Suprapubic skin (tissue), 4 donors: Measurements from ENCODE around the gene ARL4D. TPM values are rescaled to one million over a fixed set of nuclear protein-coding genes. Genes with fewer than 3 reads are reported as not detected.

Source experiments
- DNase-seq, 2 donors: peaks; one replicate each; pipeline ENCODE4 v3.0.0-alpha.2; 2019; ENCODE audit warnings: low spot score in 2 of 2
- H3K27ac ChIP-seq: fragments of 200-600 bp; sonication (generic); one replicate; pipeline ENCODE4 v1.5.1; 2019
- H3K27me3 ChIP-seq: fragments of 200-600 bp; sonication (generic); one replicate; pipeline ENCODE4 v1.5.1; 2019
- H3K36me3 ChIP-seq: fragments of 200-600 bp; sonication (generic); one replicate; pipeline ENCODE4 v1.5.1; 2019
- H3K4me1 ChIP-seq: fragments of 200-600 bp; sonication (generic); one replicate; pipeline ENCODE4 v1.5.1; 2019
- H3K4me3 ChIP-seq: fragments of 200-600 bp; sonication (generic); one replicate; pipeline ENCODE4 v1.5.1; 2019; ENCODE audit warnings: mild to moderate bottlenecking
- H3K9me3 ChIP-seq: fragments of 200-600 bp; sonication (generic); one replicate; pipeline ENCODE4 v1.5.1; 2019
- CTCF ChIP-seq, 2 donors: fragments of 200-600 bp in 1 of 2; fragments of 450-650 bp in 1 of 2; sonication (generic) in 1 of 2; IDR thresholded peaks; one replicate each; pipeline ENCODE4 v1.5.1; 2016 to 2019; ENCODE audit warnings: antibody characterized with exemption in 2 of 2, mild to moderate bottlenecking in 1 of 2, moderate library complexity in 1 of 2
- EP300 ChIP-seq: sonication (generic); formaldehyde crosslinking; IDR thresholded peaks from one replicate; pipeline ENCODE4 v1.6.1; 2017; ENCODE audit warnings: antibody characterized with exemption
- POLR2A ChIP-seq, 2 donors: fragments of 450-650 bp; IDR thresholded peaks; one replicate each; pipeline ENCODE4 v1.6.1; 2017; ENCODE audit warnings: antibody characterized with exemption in 2 of 2, mild to moderate bottlenecking in 2 of 2, moderate library complexity in 2 of 2
- POLR2AphosphoS5 ChIP-seq, 3 donors: sonication (generic); formaldehyde crosslinking; IDR thresholded peaks; one replicate each; pipeline ENCODE4 v1.6.1; 2017; ENCODE audit warnings: antibody characterized with exemption in 3 of 3
- WGBS: methylation state at CpG from one replicate; pipeline ENCODE4 v1.1.5; 2018; 5-methylcytosine and 5-hydroxymethylcytosine counted together
- total RNA-seq, 4 donors: library from RNA; depleted of rRNA; stranded (reverse); fragments of >200 nt; gene quantifications; one replicate each; pipeline ENCODE4 v1.1.0, GENCODE V29; 2016

Gene ARL4D
- total RNA-seq, 4 donors from 2014 or later, result 26.7 to 50.9 (median 32.2) TPM

GRCh38 chr17:43396491-43397060, 2.2 kb upstream of the ARL4D start:
- 81% methylated on average over 5 of the region's 5 CpGs for whole genome bisulfite sequencing
- H3K9me3 ChIP-seq, result no peaks in the 10 kb centered on the region
- H3K4me1 ChIP-seq, result peaks cover 51% of the 10 kb centered on the region
- no peak overlapping the region for H3K4me3 ChIP-seq
- no peak overlapping the region for H3K27ac ChIP-seq
- no peaks in the 10 kb centered on the region for H3K36me3 ChIP-seq
- no peak for DNase-seq
- H3K27me3 ChIP-seq, result no peaks in the 10 kb centered on the region
- TF ChIP-seq POLR2A (IDR thresholded peaks at IDR 0.05) (no peak), CTCF (IDR thresholded peaks at IDR 0.05) (no peak), POLR2AphosphoS5 (IDR thresholded peaks at IDR 0.05) (no peak), EP300 (no peak)

GRCh38 chr17:43399839-43400328, 1.1 kb downstream of the ARL4D start:
- no peak for DNase-seq
- TF ChIP-seq POLR2A (IDR thresholded peaks at IDR 0.05), result no peak
- no peak for TF ChIP-seq EP300
- TF ChIP-seq CTCF (IDR thresholded peaks at IDR 0.05), result no peak
- TF ChIP-seq POLR2AphosphoS5 (IDR thresholded peaks at IDR 0.05), result no peak
- peak overlapping the region; percentile 81 for H3K4me3 ChIP-seq
- no peaks in the 10 kb centered on the region for H3K9me3 ChIP-seq
- 66% methylated on average over 23 of the region's 28 CpGs for WGBS
- H3K36me3 ChIP-seq, result no peaks in the 10 kb centered on the region
- no peaks in the 10 kb centered on the region for H3K27me3 ChIP-seq
- peaks cover 58% of the 10 kb centered on the region for H3K4me1 ChIP-seq
- H3K27ac ChIP-seq, result peak overlapping the region; percentile 87

- no peaks in the 10 kb centered on the region for H3K9me3 ChIP-seq
- no peak for TF ChIP-seq CTCF (IDR thresholded peaks at IDR 0.05)
- TF ChIP-seq POLR2AphosphoS5 (IDR thresholded peaks at IDR 0.05), result peak in 2 of 3 donors; percentile 19 to 48
- 22% methylated on average over 4 of the region's 4 CpGs for WGBS
- peak overlapping the region; percentile 81 for H3K4me3 ChIP-seq
- H3K36me3 ChIP-seq, result no peaks in the 10 kb centered on the region
- peaks cover 52% of the 10 kb centered on the region for H3K4me1 ChIP-seq
- peak overlapping the region; percentile 77 for H3K27ac ChIP-seq
- H3K27me3 ChIP-seq, result no peaks in the 10 kb centered on the region
- no peak for DNase-seq
Measured at GRCh38 chr17:43400943-43401717, 2.3 kb downstream of the ARL4D start.

- DNase-seq, result no peak
- TF ChIP-seq POLR2A (IDR thresholded peaks at IDR 0.05) (no peak), EP300 (no peak), CTCF (IDR thresholded peaks at IDR 0.05) (no peak), POLR2AphosphoS5 (IDR thresholded peaks at IDR 0.05) (no peak)
- no peaks in the 10 kb centered on the region for H3K27me3 ChIP-seq
- 69% methylated on average over 6 of the region's 6 CpGs for whole genome bisulfite sequencing
- H3K4me1 ChIP-seq, result peaks cover 48% of the 10 kb centered on the region
- peak overlapping the region; percentile 81 for H3K4me3 ChIP-seq
- H3K9me3 ChIP-seq, result no peaks in the 10 kb centered on the region
- H3K27ac ChIP-seq, result peak overlapping the region; percentile 77
- no peaks in the 10 kb centered on the region for H3K36me3 ChIP-seq
Measured at GRCh38 chr17:43402078-43402477, 3.3 kb downstream of the ARL4D start.

GRCh38 chr17:43402567-43402966, 3.8 kb downstream of the ARL4D start:
- no peaks in the 10 kb centered on the region for H3K9me3 ChIP-seq
- peak overlapping the region; percentile 77 for H3K27ac ChIP-seq
- 87% methylated on average over 3 of the region's 3 CpGs for WGBS
- no peaks in the 10 kb centered on the region for H3K27me3 ChIP-seq
- no peaks in the 10 kb centered on the region for H3K36me3 ChIP-seq
- peaks cover 50% of the 10 kb centered on the region for H3K4me1 ChIP-seq
- H3K4me3 ChIP-seq, result no peak overlapping the region
- TF ChIP-seq CTCF (IDR thresholded peaks at IDR 0.05) (no peak), POLR2A (IDR thresholded peaks at IDR 0.05) (no peak), EP300 (no peak), POLR2AphosphoS5 (IDR thresholded peaks at IDR 0.05) (no peak)
- DNase-seq, result no peak
